Smooth muscle cell (in vitro differentiated cells): ENCODE results near the gene KDR. TPM values are rescaled to one million over a fixed set of nuclear protein-coding genes. Genes with fewer than 3 reads are reported as not detected.

Experiments
- DNase-seq: peaks from one replicate; lab custom pipeline; 2025; ENCODE audit not compliant: unreplicated experiment; lab: John Stamatoyannopoulos, UW
- H2AFZ ChIP-seq: fragments of 200-600 bp; sonication (generic); 2 replicates; pipeline ENCODE4 v1.6.0; 2016; ENCODE audit warnings: antibody characterized with exemption, low read depth, mild to moderate bottlenecking
- H3F3A ChIP-seq: fragments of 200-600 bp; sonication (generic); 2 replicates; pipeline ENCODE4 v1.6.0; 2017; ENCODE audit warnings: antibody characterized with exemption, low read depth
- H3K27ac ChIP-seq: fragments of 200-600 bp; sonication (generic); 2 replicates; pipeline ENCODE4 v1.5.1; 2016; ENCODE audit warnings: low read depth, mild to moderate bottlenecking
- H3K27me3 ChIP-seq: fragments of 200-600 bp; sonication (generic); 2 replicates; pipeline ENCODE4 v1.6.1; 2016; ENCODE audit warnings: low read depth, mild to moderate bottlenecking
- H3K36me3 ChIP-seq: fragments of 200-600 bp; sonication (generic); 2 replicates; pipeline ENCODE4 v1.5.1; 2016; ENCODE audit warnings: low read depth
- H3K4me1 ChIP-seq: fragments of 200-600 bp; sonication (generic); 2 replicates; pipeline ENCODE4 v1.5.1; 2016; ENCODE audit warnings: low read depth
- H3K4me2 ChIP-seq: fragments of 200-600 bp; sonication (generic); 2 replicates; pipeline ENCODE4 v1.6.0; 2016; ENCODE audit warnings: mild to moderate bottlenecking
- H3K4me3 ChIP-seq: fragments of 200-600 bp; sonication (generic); 2 replicates; pipeline ENCODE4 v1.5.1; 2016; ENCODE audit warnings: mild to moderate bottlenecking
- H3K79me2 ChIP-seq: fragments of 200-600 bp; sonication (generic); 2 replicates; pipeline ENCODE4 v1.6.0; 2016; ENCODE audit warnings: low read depth, mild to moderate bottlenecking
- H3K9ac ChIP-seq: fragments of 200-600 bp; sonication (generic); 2 replicates; pipeline ENCODE4 v1.6.0; 2016; ENCODE audit warnings: low read depth
- H3K9me3 ChIP-seq: fragments of 200-600 bp; sonication (generic); replicated peaks from 2 replicates; pipeline ENCODE4 v1.5.1; 2016; ENCODE audit warnings: low read depth
- H4K20me1 ChIP-seq: fragments of 200-600 bp; sonication (generic); 2 replicates; pipeline ENCODE4 v1.6.0; 2016; ENCODE audit warnings: low read depth
- CTCF ChIP-seq: fragments of 200-600 bp; sonication (generic); IDR thresholded peaks from 2 replicates; pipeline ENCODE4 v1.5.1; 2017; ENCODE audit warnings: borderline replicate concordance, mild to moderate bottlenecking, antibody characterized with exemption; ENCODE audit not compliant: insufficient read depth, poor library complexity, severe bottlenecking
- WGBS: methylation state at CpG from one replicate; pipeline ENCODE4 v1.1.7; 2016; ENCODE audit warnings: low lambda C conversion rate; 5-methylcytosine and 5-hydroxymethylcytosine counted together
- polyA plus RNA-seq: library from polyadenylated mRNA; unstranded; fragments of >200 nt; fragmentation: Nextera tagmentation; extraction: Ambion mirVana; gene quantifications from 2 replicates; pipeline ENCODE4 v1.2.1, GENCODE V29; 2016
- total RNA-seq: library from RNA; depleted of rRNA; stranded (reverse); fragments of >200 nt; gene quantifications from 2 replicates; pipeline ENCODE4 v1.2.3, GENCODE V29; 2014

Gene KDR
- total and polyA plus RNA-seq, 2 experiments from 2014 or later: 27.7 to 56.3 TPM

- WGBS: 20% methylated on average over 7 of the region's 7 CpGs
- peak overlapping the region; percentile 78 for H3K27ac ChIP-seq
- H4K20me1 ChIP-seq: no peaks in the 10 kb centered on the region
- no peaks in the 10 kb centered on the region for H3K79me2 ChIP-seq
- no peak for TF ChIP-seq CTCF
- H3K9me3 ChIP-seq: no peaks in the 10 kb centered on the region
- no peak for DNase-seq
- no peaks in the 10 kb centered on the region for H3K36me3 ChIP-seq
- no peak overlapping the region for H3K9ac ChIP-seq
- H2AFZ ChIP-seq: no peak overlapping the region
- no peak overlapping the region for H3K4me3 ChIP-seq
- H3K27me3 ChIP-seq: no peaks in the 10 kb centered on the region
- H3F3A ChIP-seq: peaks cover 10% of the 10 kb centered on the region
- no peak overlapping the region for H3K4me2 ChIP-seq
- no peaks in the 10 kb centered on the region for H3K4me1 ChIP-seq
These were observed 56.9 kb downstream of the KDR start for GRCh38 chr4:55068522-55068921.

GRCh38 chr4:55066018-55066417 is 59.4 kb downstream of the KDR start:
- Histone ChIP-seq H3K27me3 (no peaks in the 10 kb centered on the region), H3K9ac (no peak overlapping the region), H3K4me2 (no peak overlapping the region), H3K79me2 (no peaks in the 10 kb centered on the region), H3K4me1 (no peaks in the 10 kb centered on the region), H4K20me1 (no peaks in the 10 kb centered on the region), H2AFZ (no peak overlapping the region), H3K9me3 (no peaks in the 10 kb centered on the region), H3K27ac (no peak overlapping the region), H3K4me3 (no peak overlapping the region), H3F3A (no peaks in the 10 kb centered on the region), H3K36me3 (no peaks in the 10 kb centered on the region)
- no peak for TF ChIP-seq CTCF
- DNase-seq: no peak
- WGBS: 59% methylated on average over 6 of the region's 6 CpGs

GRCh38 chr4:55055529-55055928 is 69.9 kb downstream of the KDR start:
- WGBS: 72% methylated on average over 4 of the region's 4 CpGs
- H3K36me3 ChIP-seq: no peaks in the 10 kb centered on the region
- H3K4me2 ChIP-seq: no peak overlapping the region
- H4K20me1 ChIP-seq: no peaks in the 10 kb centered on the region
- no peaks in the 10 kb centered on the region for H3K79me2 ChIP-seq
- no peak overlapping the region for H2AFZ ChIP-seq
- H3K4me3 ChIP-seq: no peak overlapping the region
- no peak overlapping the region for H3K27ac ChIP-seq
- no peak for TF ChIP-seq CTCF
- H3K9ac ChIP-seq: no peak overlapping the region
- no peaks in the 10 kb centered on the region for H3F3A ChIP-seq
- DNase-seq: no peak
- H3K27me3 ChIP-seq: no peaks in the 10 kb centered on the region
- no peaks in the 10 kb centered on the region for H3K9me3 ChIP-seq
- H3K4me1 ChIP-seq: no peaks in the 10 kb centered on the region

- Histone ChIP-seq H2AFZ (no peak overlapping the region), H3K9ac (no peak overlapping the region), H3K4me1 (no peaks in the 10 kb centered on the region), H3K27me3 (no peaks in the 10 kb centered on the region), H3K27ac (no peak overlapping the region), H3K79me2 (no peaks in the 10 kb centered on the region), H3K4me2 (no peak overlapping the region), H3K4me3 (no peak overlapping the region), H4K20me1 (no peaks in the 10 kb centered on the region), H3K36me3 (no peaks in the 10 kb centered on the region), H3F3A (no peaks in the 10 kb centered on the region), H3K9me3 (peaks cover 5% of the 10 kb centered on the region)
- WGBS: 96% methylated on average over 2 of the region's 2 CpGs
- no peak for DNase-seq
- no peak for TF ChIP-seq CTCF
These were observed 73.9 kb downstream of the KDR start for GRCh38 chr4:55051532-55051931.
